ENCODE measurements around the gene MEI4.

Gene MEI4

DNA sequence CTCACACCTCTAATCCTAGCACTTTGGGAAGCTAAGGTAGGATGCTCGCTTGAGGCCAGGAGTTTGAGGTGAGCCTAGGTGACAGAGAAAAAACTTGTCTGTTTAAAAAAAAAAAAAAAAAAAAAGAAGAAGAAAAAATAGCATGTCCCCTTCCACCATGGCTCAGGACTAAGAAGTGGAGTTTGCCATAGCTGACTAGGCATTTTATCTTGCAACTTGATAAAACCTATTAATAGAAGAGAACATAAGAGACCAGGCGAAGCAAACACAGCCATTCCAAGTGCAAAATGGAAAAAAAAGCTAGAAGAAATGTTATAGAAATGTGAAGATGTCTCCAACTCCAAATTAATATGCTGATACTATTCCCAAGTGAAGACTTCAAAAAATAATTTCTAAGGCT, 277.5 kb downstream of the MEI4 start:
- Histone ChIP-seq H3K4me2 (no peak overlapping the region), H3K79me2 (ENCODE audit: insufficient read depth, low read depth) (no peaks in the 10 kb centered on the region), H3K4me3 (IDR thresholded peaks at IDR 0.05; ENCODE audit: insufficient read depth, low read depth, low read length) (no peak overlapping the region), H3K4me1 (ENCODE audit: low read depth, poor library complexity, severe bottlenecking) (no peaks in the 10 kb centered on the region), H3K27me3 (ENCODE audit: insufficient read depth, low read depth) (no peaks in the 10 kb centered on the region), H4K20me1 (ENCODE audit: insufficient read depth) (no peaks in the 10 kb centered on the region), H3K36me3 (ENCODE audit: insufficient read depth) (no peaks in the 10 kb centered on the region), H2AFZ (ENCODE audit: low read depth) (no peak overlapping the region), H3K9ac (no peak overlapping the region), H3K27ac (no peak overlapping the region)
- no peak for TF ChIP-seq CTCF (conservative IDR thresholded peaks at IDR 0.05; ENCODE audit: low read depth, low read length)

DNA sequence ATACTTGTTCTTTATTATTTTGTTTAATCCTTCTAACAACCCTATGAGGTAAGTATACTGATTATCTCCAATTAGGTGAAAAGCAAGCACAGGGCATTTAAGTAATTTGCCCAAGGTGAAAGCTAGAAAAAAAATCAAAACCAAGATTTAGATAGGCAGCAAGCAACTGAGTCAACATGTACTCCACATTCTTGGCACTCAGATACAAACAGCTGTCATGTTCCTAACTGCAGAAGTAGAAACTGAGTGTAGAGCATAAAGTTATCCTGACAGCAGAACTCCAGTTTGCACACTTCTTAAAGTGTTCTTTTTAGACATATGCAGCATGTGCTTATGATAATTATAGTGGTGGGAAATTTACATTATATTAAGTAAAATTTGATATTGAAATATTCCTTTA, 278.1 kb downstream of the MEI4 start:
- TF ChIP-seq CTCF (conservative IDR thresholded peaks at IDR 0.05; ENCODE audit: low read depth, low read length) = no peak
- H2AFZ ChIP-seq (ENCODE audit: low read depth) = no peak overlapping the region
- H4K20me1 ChIP-seq (ENCODE audit: insufficient read depth) = no peaks in the 10 kb centered on the region
- no peak overlapping the region for H3K27ac ChIP-seq
- no peaks in the 10 kb centered on the region for H3K79me2 ChIP-seq (ENCODE audit: insufficient read depth, low read depth)
- H3K9ac ChIP-seq = no peak overlapping the region
- no peaks in the 10 kb centered on the region for H3K27me3 ChIP-seq (ENCODE audit: insufficient read depth, low read depth)
- H3K36me3 ChIP-seq (ENCODE audit: insufficient read depth) = no peaks in the 10 kb centered on the region
- H3K4me3 ChIP-seq (IDR thresholded peaks at IDR 0.05; ENCODE audit: insufficient read depth, low read depth, low read length) = no peak overlapping the region
- no peak overlapping the region for H3K4me2 ChIP-seq
- no peaks in the 10 kb centered on the region for H3K4me1 ChIP-seq (ENCODE audit: low read depth, poor library complexity, severe bottlenecking)

DNA sequence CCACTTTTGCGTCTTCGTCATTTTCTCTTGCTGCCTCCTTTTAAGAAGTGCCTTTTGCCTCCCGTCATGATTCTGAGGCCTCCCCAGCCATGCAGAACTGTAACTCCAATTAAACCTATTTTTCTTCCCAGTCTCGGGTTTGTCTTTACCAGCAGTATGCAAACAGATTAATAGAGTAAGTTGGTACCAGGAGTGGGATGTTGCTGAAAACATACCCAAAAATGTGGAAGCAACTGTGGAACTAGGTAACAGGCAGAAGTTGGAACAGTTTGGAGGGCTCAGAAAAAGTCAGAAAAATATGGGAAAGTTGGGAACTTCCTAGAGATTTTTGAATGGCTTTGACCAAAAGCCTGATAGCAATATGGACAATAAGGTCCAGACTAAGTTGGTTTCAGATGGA, 309.2 kb downstream of the MEI4 start:
- TF ChIP-seq CTCF (conservative IDR thresholded peaks at IDR 0.05; ENCODE audit: low read depth, low read length) = no peak
- Histone ChIP-seq H3K9ac (no peak overlapping the region), H3K4me2 (no peak overlapping the region), H4K20me1 (ENCODE audit: insufficient read depth) (no peaks in the 10 kb centered on the region), H3K4me3 (IDR thresholded peaks at IDR 0.05; ENCODE audit: insufficient read depth, low read depth, low read length) (no peak overlapping the region), H3K4me1 (ENCODE audit: low read depth, poor library complexity, severe bottlenecking) (no peaks in the 10 kb centered on the region), H3K27me3 (ENCODE audit: insufficient read depth, low read depth) (no peaks in the 10 kb centered on the region), H2AFZ (ENCODE audit: low read depth) (no peak overlapping the region), H3K36me3 (ENCODE audit: insufficient read depth) (no peaks in the 10 kb centered on the region), H3K27ac (no peak overlapping the region), H3K79me2 (ENCODE audit: insufficient read depth, low read depth) (no peaks in the 10 kb centered on the region)

DNA sequence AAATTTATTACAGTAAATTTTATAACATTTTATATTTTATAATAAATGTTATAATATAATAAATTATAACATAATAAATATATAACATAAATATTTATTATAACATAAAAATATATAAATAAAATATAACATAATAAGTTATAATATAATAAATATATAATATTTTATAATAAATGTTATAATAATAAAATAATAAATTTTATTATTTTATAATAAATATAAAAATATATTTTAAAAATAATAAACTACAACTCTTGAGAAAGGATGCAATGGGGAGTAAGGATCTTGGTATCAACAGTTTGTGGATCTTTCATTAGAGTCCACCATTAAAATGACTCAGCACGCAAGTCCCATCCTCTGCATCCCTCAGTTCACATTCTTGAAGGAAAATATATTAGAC, 312.6 kb downstream of the MEI4 start:
- H3K27ac ChIP-seq = no peak overlapping the region
- H3K4me3 ChIP-seq (IDR thresholded peaks at IDR 0.05; ENCODE audit: insufficient read depth, low read depth, low read length) = no peak overlapping the region
- no peak overlapping the region for H3K4me2 ChIP-seq
- no peaks in the 10 kb centered on the region for H3K27me3 ChIP-seq (ENCODE audit: insufficient read depth, low read depth)
- no peaks in the 10 kb centered on the region for H4K20me1 ChIP-seq (ENCODE audit: insufficient read depth)
- H3K79me2 ChIP-seq (ENCODE audit: insufficient read depth, low read depth) = no peaks in the 10 kb centered on the region
- H2AFZ ChIP-seq (ENCODE audit: low read depth) = no peak overlapping the region
- H3K4me1 ChIP-seq (ENCODE audit: low read depth, poor library complexity, severe bottlenecking) = no peaks in the 10 kb centered on the region
- no peak overlapping the region for H3K9ac ChIP-seq
- H3K36me3 ChIP-seq (ENCODE audit: insufficient read depth) = no peaks in the 10 kb centered on the region
- TF ChIP-seq CTCF (conservative IDR thresholded peaks at IDR 0.05; ENCODE audit: low read depth, low read length) = no peak

GRCh38 chr6:77972334-77972733, 319.5 kb downstream of the MEI4 start:
- Histone ChIP-seq H3K4me2 (no peak overlapping the region), H4K20me1 (ENCODE audit: insufficient read depth) (no peaks in the 10 kb centered on the region), H3K27ac (no peak overlapping the region), H3K36me3 (ENCODE audit: insufficient read depth) (no peaks in the 10 kb centered on the region), H2AFZ (ENCODE audit: low read depth) (no peak overlapping the region), H3K27me3 (ENCODE audit: insufficient read depth, low read depth) (no peaks in the 10 kb centered on the region), H3K79me2 (ENCODE audit: insufficient read depth, low read depth) (no peaks in the 10 kb centered on the region), H3K9ac (no peak overlapping the region), H3K4me1 (ENCODE audit: low read depth, poor library complexity, severe bottlenecking) (no peaks in the 10 kb centered on the region), H3K4me3 (IDR thresholded peaks at IDR 0.05; ENCODE audit: insufficient read depth, low read depth, low read length) (no peak overlapping the region)
- no peak for TF ChIP-seq CTCF (conservative IDR thresholded peaks at IDR 0.05; ENCODE audit: low read depth, low read length)
